ENCODE data around the gene IRF2BP1.

IRF2BP1 gene, protein sequence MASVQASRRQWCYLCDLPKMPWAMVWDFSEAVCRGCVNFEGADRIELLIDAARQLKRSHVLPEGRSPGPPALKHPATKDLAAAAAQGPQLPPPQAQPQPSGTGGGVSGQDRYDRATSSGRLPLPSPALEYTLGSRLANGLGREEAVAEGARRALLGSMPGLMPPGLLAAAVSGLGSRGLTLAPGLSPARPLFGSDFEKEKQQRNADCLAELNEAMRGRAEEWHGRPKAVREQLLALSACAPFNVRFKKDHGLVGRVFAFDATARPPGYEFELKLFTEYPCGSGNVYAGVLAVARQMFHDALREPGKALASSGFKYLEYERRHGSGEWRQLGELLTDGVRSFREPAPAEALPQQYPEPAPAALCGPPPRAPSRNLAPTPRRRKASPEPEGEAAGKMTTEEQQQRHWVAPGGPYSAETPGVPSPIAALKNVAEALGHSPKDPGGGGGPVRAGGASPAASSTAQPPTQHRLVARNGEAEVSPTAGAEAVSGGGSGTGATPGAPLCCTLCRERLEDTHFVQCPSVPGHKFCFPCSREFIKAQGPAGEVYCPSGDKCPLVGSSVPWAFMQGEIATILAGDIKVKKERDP

DNA sequence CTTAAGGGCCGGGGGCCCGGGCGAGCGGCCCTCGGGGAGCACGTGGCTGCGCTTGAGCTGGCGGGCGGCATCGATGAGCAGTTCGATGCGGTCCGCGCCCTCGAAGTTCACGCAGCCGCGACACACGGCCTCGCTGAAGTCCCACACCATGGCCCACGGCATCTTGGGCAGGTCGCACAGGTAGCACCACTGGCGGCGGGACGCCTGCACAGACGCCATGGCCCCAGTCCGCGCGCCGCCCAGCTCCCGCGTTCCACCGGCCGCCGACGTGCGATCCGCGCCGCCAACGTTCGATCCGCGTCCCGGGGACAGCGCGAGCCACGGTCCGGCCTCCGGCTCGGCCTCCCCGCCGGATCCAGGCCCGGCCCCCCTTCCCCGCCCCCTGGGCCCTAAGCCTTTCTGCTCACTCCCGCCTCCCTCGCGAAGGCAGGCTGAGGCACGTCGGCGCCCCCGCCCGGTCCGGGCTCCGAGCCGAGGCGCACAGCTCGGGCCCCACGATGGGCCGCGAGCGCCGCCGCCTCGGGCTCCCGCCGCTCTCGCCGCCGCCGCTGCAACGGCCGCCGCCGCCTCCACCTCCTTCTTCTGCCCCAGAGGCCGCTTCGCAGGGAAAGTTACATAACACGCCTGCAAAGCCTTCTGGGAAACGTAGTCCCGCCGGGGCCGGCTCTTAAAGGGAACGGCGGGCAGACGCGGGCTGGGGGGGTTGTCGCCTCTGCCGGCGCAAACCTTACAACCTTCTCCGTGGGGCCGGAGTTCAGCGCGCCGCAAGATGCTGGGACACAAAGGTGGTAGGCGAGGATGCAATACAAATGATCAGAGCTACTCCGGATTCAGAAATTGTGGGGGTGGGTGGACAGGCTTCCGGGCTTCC lies at the start of gene IRF2BP1:
TSS of gene IRF2BP1 (minus strand) at position 586 of the 871 bp plus-strand sequence. CDS start at position 219, 367 bp downstream.
- peak; percentile 89 for DNase-seq

DNA sequence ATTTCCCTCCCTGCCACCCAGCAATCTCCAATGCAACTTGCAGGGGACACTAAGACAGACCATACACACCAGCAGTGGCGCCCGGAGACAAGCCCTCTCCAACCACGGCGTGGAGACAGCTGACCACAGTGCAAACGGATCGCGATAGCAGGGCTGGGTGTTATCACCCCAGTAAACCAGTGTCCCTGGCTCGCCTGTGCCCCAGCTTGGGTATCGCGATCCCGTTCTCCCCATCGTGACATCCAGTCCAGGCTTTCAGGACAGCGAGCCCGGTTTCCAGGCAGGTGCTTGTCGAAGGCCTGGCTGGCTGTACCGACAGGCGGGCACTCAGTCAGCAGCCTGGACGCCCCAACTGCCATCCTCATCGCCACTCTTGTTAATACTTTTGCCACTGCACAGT lies 49.3 kb upstream of the IRF2BP1 start:
- DNase-seq = no peak

DNA sequence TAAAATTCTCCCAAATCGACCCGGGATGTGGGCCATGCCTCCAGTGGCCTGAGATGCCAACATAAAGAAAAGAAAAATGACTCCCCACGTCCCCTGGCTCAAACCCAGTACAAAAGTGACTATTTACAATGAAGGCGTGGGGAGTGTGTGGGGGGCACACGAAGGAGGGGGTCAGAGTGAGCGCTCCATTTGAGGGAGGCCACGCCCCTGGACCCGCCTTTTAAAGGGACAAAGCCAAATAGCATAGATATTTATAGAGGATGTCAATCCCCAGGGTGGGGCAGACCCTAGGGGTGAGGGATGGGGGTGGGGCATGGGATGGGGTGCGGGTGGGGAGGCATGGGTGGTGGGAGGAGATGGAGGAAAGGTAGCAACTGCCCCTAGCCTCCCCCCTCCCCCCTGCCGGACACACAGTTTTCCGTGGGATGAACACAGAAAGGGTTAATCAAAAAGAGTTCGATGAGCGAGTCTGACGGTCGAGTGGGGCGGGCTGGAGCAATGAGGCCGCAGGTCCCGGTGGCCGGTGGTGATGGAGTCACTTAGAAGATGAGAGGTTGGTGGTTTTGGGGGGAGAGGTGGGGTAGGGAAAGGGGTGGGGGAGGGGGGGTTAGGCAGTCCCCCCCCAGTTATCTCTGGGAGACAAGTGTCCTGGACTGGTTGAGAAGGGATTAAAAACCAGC lies 48.8 kb upstream of the IRF2BP1 start:
- no peak for DNase-seq

DNA sequence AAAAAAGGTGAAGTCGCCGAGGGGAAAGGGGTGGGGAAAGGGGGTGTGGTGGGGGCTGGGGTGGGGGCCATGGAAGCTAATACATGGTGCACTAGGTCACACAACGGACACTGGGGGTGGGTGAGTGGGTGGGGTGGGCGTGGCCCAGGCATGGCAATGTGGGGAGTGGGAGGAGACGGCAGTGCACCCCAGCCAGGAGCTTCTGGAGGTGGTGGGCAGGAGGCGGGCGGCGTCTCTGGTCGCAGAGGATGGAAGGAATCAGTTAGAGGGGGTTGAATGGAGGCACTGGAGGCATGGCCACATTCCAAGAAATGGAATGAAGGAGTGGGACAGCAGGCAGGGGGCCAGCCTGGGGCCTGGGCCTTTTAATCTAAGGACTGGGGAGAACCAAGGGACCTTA lies 47.8 kb upstream of the IRF2BP1 start:
- no peak for DNase-seq

DNA sequence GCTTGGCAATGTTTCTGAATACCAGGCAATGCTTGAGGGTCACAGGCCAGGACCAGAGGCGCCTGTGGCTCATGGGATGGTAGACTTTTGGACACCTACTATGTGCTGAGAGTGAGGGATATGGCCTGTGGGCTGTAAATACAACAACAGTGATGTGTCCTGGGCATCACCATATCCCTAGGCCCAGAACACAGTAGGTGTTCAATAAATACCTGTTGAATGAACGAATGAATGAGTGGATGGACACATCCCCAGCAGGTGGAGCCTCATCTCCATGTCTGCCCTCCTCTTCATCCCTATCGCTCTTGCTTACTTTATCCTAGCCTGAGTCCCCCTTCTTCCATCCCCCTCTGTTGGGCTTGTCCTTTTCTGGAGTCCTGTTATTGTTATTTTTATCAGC lies 45.1 kb upstream of the IRF2BP1 start:
- DNase-seq = no peak

DNA sequence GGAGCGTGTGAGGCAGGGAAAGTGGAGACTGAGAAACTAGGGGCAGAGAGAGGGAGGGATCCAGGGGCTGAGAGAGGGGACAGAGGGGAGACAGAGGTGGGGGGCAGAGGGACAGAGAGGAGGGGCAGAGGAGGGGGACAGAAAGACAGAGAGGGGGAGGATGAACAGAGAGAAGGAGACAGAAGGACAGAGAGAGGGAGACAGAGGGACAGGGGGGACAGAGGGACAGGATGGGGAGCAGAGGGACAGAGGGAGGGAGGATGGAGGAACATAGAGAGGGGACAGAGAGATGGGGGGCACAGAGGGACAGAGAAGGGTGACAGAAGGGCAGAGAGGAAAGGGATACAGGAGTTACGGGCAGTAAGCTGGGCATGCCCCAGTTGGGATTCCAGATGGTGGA lies 43.3 kb upstream of the IRF2BP1 start:
- no peak for DNase-seq

DNA sequence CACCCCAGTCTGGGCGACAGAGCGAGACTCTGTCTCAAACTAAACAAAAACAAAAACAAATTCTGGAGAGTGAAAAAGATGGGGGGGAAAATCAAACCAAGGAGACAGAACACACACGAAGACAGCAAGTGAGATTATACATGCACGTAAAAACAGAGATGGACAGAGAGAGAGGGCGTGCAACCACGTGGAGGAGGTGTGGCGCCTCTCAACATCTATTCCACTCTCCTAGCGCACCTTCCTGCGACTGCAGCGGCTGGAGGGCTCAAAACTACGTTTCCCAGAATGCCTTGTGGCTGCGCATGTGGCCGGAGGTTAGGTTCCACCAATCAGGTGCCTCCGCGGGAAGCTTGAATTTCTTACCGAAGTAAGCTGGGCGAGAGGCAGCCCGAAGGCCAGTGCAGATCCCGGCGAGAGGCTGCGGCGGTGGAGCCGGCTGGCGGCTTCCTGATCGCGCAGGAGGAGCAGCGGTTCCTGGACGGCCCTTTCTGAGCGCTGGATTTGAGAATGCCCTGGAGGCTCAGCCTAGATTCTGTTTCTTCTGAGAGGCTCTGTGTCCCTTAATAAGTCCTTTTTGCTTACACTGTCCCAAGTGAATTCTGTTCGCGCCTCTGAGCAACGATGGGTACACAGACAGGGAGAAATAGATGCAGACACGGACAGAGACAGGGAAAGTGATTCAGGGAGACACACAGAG lies 41.8 kb upstream of the IRF2BP1 start:
- peak; percentile 86 for DNase-seq

DNA sequence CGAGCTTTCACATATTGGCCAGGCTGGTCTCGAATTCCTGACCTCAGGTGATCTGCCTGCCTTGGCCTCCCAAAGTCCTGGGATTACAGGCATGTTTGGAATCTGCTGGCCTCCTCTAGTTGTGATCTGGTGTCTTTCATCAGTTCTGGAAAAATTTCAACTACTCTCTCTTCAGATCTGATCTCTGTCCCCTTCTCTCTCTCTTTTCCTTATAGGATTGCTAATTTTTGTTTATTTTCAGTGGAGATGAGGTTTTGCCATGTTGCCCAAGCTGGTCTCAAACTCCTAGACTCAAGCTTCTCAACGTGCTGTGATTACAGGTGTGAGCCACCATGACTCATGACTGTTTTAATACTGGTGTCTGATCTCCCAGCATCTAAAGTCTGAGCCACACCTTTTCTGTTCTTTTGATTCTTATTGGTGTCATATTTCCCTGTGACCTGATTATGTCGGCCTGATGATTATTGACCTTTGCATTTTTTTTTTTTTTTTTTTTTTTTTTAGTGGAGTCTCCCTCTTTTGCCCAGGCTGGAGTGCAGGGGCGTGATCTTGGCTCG lies 39.0 kb upstream of the IRF2BP1 start:
- DNase-seq = no peak

DNA sequence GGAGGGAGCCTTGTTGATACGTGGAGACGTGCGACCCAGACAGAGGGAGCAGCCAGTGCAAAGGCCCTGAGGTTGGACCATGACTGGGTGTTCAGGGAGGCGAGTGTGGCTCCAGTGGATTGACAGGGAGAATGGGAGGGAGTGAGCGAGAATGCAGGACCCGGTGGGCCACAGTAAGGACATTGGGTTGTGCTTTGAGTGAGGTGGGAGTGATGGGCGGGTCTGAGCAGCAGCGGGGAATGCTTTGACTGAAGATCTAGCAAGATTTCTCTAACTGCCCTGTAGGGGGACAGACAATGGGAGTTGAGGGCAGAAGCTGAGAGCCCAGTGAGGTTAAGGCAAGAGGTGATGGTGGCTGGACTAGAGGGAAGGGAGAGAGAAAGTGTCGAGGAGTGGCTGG lies 36.3 kb upstream of the IRF2BP1 start:
- no peak for DNase-seq

DNA sequence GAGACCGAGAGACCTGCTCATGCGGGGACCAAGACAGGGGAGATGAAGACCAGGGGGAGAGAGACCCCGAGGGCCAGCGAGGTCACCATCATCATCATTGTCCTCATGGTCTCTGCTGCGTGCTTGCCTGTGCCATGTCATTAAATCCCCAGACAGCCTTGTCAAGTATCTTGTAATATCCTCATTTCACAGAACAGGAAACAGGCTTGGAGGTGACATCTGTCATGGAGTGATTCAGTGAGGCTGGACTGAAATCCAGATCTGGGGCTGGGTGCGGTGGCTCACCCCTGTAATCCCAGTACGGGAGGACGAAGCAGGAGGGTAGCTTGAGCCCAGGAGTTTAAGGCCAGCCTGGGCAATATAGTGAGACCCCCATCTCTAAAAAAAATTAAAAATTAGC lies 34.5 kb upstream of the IRF2BP1 start:
- DNase-seq = no peak

DNA sequence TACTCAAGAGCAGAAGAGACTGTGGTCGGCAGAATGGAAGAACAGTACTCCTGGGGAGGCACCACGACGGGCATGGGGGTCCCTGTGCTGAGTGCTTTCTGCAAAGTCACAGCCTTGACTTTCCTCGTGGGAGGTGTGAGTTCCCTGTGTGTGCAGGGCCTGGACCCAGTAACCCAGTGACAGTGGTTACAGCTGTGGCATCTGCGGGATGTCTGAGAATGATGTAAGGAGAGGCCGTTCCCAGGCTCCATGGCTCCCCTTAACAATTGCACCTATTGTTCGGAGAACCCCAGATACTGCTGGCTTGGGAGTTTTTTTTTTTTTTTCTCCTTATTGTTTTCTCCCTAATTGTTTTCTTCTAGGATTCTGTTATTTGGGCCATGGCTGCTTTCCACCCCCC lies 33.7 kb upstream of the IRF2BP1 start:
- DNase-seq = no peak

DNA sequence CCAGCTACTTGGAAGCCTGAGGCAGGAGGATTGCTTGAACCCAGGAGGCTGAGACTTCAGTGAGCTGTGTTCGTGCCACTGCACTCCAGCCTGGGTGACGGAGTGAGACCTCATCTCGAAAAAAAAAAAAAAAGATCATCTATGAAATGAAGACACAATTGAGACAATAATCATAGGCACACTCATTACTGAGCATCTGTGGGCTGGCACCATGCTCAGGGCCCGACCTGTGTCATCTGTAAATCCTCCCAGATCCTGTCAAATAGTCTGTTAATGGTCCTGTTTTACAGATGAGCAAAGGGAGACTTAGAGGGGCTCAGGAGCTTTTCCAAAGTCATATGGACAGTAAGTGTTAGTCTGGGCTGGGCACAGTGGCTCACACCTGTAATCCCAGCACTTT lies 32.8 kb upstream of the IRF2BP1 start:
- DNase-seq = no peak

DNA sequence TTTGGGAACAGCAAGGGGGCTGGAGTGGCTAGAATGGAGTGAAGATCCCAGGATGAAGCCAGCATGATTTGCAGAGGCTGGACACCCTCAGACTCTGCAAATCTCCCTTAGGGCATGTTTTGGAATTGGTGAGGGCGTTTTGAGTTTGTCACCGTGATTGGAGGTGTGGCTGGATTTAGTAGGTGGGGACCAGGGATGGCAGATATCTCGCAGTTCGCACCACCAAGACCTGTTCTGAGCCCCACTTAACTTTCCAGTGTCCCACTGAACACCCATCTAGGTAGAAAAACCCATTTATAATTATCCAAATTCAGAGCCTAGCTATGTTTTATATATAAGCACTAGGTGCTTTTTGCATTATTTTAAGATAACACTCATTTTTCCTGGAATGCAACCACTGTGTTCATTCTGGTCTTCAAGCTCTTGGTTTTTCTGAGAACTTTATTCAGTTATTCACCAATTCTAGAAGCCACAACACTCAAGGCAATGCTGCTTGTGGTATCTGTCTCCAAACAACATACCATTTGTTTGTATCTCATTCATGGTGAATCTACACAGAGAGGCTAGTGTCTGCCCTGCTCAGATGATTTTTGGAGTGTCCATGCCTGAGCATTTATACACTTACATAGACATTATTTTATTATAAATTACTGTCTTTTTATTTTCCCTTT lies 31.6 kb upstream of the IRF2BP1 start:
- no peak for DNase-seq

DNA sequence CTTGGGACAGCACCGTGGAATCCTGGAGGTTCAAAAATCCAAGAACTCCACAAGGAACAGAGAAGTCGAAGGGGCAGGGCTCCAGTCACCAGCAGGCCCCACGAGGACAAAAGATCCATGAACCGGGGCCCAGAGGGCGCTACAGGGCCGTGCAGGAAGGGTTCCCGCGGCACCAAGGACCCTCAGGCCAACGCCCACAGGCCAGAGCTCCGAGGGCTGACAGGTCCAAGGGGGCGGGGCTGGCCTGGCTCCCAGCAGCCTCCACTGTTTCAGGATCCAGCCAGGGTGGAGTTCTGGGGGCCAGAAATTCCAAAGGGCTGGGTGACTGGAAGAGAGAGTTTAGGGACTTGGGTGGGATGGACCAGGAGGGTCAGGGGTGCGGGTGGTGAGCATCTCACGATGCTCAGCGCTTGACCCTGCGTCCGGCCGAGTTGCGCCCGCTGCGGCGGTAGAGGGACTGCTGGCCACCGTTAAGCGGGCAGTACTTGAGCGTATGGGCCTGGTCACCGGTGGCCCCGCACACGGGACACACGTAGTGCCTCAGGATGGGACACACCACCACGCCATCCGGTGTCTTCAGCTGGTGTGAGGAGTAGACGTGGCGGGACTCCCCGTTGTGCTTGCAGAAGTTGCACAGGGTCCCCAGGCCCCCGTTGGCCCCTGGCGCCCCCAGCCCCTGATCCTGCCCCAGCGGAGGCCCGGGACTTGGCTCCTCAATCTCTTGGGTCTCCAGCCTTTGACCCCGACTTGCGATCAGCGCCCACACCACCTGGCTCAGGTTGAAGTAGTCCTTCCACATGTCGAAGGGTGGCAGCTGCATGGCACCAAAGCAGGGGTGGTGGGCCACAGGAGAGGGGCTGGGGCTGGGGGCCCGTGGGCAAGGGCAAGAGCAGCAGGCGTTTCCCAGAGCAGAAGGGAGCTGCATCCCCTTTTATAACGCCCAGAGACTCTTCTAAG lies 28.2 kb upstream of the IRF2BP1 start, which contains the start of gene NANOS2:
TSS of gene NANOS2 (minus strand) at position 905 of the 957 bp plus-strand sequence. CDS start at position 820, 85 bp downstream.
- DNase-seq = no peak

DNA sequence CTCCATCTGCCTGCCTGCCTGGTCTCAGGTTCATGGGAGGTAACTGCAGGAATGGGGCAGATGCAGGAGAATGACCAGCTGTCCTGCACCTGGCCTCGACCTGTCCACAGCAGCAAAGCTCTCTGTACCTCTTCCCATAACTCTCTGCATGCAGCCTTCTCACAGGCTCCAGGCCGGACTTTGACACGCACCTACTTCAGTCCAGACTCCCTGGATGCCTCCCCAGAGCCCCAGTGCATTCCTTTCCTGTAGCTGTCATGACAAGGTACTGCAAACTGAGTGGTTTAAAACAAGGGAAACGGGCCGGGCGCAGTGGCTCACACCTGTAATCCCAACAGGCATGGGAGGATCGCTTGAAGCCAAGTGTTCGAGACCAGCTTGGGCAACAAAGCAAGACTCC lies 25.4 kb upstream of the IRF2BP1 start:
- no peak for DNase-seq

DNA sequence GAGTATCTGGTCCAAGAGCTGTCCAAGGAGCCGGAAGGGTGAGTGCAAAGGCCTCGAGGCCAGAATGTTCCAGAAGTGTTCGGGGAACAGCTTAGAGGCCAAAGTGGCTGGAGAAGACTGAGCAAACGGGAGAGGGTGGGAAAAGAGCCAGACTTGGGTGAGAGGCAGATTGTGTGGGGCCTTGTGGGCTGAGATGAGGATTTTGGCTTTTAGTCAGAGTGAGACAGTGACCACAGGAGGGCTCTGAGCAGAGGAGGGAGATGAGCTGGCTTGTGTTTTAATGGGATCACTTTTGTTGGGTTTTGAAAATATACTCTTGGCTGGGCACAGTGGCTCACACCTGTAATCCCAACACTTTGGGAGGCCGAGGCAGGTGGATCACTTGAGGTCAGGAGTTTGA lies 23.0 kb upstream of the IRF2BP1 start:
- no peak for DNase-seq

DNA sequence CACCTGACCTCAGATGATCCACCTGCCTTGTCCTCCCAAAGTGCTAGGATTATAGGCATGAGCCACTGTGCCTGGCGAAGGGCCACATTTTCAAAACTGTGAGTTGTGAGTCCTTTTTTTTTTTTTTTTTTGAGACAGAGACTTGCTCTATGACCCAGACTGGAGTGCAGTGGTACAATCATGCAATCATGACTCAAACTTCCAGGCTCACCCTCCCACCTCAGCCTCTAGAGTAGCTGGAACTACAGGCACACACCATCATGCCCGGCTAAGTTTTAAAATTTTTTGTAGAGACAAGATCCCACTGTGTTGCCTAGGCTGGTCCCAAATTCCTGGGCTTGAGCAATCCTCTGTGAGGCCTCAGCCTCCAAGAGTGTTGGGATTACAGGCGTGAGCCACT lies 20.3 kb upstream of the IRF2BP1 start:
- no peak for DNase-seq

DNA sequence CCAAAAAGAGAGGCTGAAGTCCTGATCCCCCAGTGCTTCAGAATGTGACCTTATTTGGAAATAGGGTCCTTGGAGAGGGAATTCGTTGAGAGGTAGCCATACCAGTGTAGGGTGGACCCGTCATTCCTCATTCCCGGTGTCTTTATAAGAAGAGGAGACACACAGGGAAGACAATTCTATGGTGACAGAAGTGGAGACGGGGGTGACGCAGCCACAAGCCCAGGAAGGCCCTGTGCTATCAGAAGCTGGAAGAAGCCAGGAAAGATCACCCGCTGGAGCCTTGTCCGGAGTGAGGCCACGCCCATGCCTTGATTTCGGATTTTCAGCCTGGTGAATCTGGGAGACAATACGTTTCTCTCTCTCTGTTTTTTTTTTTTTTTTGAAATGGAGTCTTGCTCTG lies 19.1 kb upstream of the IRF2BP1 start:
- no peak for DNase-seq

DNA sequence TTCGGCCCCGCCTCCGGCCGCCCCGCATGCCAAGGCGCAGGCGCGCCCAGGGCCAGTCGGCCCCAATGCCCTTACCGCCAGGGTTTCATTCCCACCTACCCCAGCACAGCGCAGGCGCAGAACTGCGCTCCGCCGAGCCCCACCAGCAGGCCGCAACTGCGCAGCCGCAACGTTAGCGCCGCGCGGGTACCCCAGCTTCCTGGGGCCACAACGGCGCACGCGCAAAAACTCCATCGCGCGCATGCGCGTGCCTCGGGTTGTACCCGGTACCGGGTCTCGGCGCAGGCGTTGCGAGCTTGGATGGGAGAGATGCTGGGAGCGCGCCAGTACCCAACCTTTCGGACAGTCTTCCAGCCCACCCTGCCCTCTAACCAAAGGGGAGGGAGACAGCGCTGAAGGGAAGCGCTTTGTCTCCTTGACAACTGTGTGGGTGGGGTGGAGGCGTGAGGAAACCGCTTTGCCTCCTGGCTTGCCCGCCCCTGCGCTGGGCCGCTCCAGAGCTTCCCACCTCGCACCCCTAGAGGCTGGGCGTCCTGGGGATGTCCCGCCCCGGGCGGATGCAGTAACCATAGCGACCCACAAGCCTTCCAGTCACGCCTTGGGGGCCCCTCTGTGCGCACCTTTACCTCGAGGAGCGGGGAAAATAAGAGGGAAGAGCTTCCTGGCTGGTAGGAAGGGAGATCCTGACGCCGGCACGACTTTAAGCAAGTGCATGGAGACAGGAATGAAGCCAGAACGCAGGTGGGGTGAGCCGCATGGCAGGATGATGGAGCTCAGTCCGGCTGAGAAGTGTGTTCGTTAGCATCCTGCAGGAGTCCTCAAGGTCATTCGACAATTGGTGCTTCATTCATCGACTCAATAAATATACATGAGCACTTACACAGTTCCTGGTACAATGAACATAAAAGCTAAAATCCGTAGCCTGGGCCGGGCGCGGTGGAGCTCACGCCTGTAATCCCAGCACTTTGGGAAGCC lies 17.0 kb upstream of the IRF2BP1 start:
- DNase-seq = peak; percentile 99
